Activated CD8-positive, alpha-beta memory T cell treated with anti-CD3 and anti-CD28 coated beads, Interleukin-2, amount 50 U/mL, for 1 hour (primary cell): ENCODE measurements around the gene NOL4L.

Experiments
- DNase-seq: peaks from one replicate; pipeline ENCODE4 v3.0.0-alpha.2; 2020; ENCODE audit errors: extremely low read depth

The NOL4L gene

GRCh38 chr20:32429745-32430360 lies 155.3 kb downstream of the NOL4L start:
- DNase-seq: no peak

GRCh38 chr20:32429343-32429742 lies 155.8 kb downstream of the NOL4L start:
- DNase-seq: no peak

- DNase-seq: no peak
Observed at GRCh38 chr20:32427996-32428395, 157.1 kb downstream of the NOL4L start.

GRCh38 chr20:32421290-32421689 lies 163.8 kb downstream of the NOL4L start:
- DNase-seq: no peak

- DNase-seq: no peak
Observed at GRCh38 chr20:32418376-32418775, 166.8 kb downstream of the NOL4L start.

GRCh38 chr20:32416206-32416605 lies 168.9 kb downstream of the NOL4L start:
- no peak for DNase-seq

GRCh38 chr20:32415494-32415893 lies 169.6 kb downstream of the NOL4L start:
- no peak for DNase-seq

- DNase-seq: no peak
Observed at GRCh38 chr20:32411955-32412706, 173.0 kb downstream of the NOL4L start.

- peak; percentile 57 for DNase-seq
Observed at GRCh38 chr20:32407131-32407750, 177.9 kb downstream of the NOL4L start.

GRCh38 chr20:32406701-32407100 lies 178.4 kb downstream of the NOL4L start:
- DNase-seq: no peak

- DNase-seq: no peak
Observed at GRCh38 chr20:32404017-32404416, 181.1 kb downstream of the NOL4L start.

GRCh38 chr20:32400476-32400875 lies 184.7 kb downstream of the NOL4L start:
- no peak for DNase-seq

GRCh38 chr20:32397567-32398084 lies 187.5 kb downstream of the NOL4L start:
- DNase-seq: no peak

- no peak for DNase-seq
Observed at GRCh38 chr20:32396646-32397160, 188.4 kb downstream of the NOL4L start.

- DNase-seq: no peak
Observed at GRCh38 chr20:32395066-32395465, 190.1 kb downstream of the NOL4L start.
